Kidney tubule cell (primary cell): Measurements from ENCODE around the gene NCAPD2.
A peak's percentile ranks its signal among the peaks of the same experiment; 100 is the strongest.
"Not testable (repeated sequence)": the region's sequence is repeated elsewhere in the genome, so short reads cannot be mapped to it uniquely, and the experiment has no call there.

Experiments
- DNase-seq: peaks from one replicate; pipeline ENCODE4 v3.0.0-alpha.2; 2018; ENCODE audit warnings: low spot score

NCAPD2 gene

DNA sequence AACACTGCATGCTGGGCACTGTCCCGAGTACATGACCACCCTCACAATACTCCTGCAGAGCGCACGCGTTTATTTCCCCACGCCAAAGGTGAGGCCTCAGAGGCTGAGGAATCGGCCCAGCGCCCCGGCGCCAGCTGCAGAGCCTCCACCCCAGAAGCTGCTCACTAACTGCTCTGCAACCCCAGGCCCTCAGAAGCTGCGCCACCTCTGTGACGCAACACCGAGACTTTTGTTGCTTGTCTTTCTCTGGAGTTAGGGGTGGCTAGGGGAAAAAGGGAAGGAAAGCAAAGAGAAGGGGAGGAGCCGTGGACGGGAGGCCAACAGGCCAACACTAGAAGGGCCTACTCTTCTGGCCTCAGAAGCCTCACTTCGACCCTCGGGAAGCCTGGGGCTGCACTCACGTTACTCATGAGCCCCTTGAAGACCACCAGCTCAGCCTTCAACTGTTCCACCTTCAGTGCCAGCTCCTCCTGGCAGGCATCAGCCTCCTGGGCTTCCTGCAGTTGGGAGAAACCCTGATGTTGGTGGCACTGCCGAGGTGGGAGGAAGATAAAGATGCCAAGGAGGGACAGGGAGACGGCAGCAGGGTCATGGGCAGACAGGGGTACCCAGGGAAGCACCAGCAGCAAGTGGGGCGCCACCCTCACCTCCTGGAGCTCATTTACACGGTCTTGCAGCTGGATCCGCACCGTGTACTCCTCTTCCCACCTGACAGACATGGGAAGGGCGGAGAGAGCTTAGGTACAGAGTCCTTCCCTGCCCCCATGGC, 56.6 kb downstream of the NCAPD2 start:
- no peak for DNase-seq

DNA sequence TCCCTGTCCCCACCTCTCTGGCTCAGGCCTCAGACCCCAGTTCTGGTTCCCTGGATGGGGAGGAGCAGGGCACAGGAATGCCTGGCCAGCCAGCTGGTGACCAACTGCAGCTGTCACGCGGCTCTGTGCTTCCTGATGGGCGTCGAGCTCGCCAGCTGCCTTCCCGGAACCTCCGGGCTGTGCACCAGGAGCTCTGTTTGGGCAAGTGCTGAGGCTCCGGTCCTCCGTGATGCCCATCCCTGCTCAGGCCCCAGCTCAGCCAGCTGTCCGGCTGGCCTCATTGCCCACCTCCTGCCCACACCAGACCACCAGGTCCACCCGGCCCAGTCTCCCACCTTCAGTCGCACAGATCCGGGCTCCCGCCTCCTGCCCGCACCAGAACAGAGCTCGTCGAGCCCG, 57.2 kb downstream of the NCAPD2 start:
- DNase-seq: no peak

DNA sequence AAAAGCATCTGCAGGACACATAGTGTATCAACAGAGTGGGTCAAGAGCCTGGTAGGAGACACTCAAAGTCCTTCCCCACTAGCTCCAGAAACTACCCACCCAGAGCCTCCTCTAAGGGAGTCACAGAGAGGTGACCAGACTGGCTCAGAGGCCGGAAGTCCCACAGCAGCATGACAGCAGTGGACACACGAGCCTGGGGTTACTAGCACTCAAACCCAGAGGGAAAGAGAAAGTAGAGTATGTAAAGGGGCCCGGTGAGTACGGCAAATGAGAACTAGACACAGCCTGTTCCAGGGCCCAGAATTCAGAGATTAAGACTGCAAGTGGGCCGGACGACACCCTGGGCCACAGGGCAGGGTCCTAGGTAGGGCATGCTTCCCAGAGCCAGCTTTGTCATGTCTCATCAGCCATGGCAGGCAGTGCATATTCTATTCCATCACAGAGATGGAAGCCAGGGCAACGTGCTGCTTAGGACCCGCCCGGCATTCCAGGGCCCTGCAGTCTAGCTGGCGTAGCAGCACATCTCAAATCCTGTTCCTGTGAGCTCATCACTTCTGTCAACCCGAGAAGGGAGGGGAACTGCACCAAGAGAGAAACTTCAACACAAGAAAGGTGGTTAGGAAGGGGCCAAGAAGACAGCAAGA, 57.7 kb downstream of the NCAPD2 start:
- DNase-seq: peak; percentile 53

DNA sequence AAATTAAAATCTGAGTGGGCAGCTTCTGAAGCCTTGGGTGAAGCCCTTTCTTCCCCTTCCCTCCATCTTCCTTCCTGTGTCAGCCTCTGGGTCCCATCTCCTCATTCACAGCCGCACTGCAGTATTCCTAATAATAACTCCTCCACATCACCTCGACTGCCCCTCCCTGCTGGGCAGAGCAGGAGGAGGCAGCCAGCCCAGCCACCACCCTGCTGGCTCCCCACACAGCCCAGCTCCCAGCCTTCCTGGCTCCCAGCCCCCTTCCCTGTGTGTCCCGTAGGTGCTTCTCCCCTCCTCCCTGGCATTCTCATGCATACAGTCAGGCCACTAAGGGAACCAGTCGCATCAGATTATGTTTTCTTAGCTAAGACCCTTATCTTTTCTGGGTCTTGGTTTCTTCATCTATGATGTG, 58.2 kb downstream of the NCAPD2 start:
- no peak for DNase-seq

DNA sequence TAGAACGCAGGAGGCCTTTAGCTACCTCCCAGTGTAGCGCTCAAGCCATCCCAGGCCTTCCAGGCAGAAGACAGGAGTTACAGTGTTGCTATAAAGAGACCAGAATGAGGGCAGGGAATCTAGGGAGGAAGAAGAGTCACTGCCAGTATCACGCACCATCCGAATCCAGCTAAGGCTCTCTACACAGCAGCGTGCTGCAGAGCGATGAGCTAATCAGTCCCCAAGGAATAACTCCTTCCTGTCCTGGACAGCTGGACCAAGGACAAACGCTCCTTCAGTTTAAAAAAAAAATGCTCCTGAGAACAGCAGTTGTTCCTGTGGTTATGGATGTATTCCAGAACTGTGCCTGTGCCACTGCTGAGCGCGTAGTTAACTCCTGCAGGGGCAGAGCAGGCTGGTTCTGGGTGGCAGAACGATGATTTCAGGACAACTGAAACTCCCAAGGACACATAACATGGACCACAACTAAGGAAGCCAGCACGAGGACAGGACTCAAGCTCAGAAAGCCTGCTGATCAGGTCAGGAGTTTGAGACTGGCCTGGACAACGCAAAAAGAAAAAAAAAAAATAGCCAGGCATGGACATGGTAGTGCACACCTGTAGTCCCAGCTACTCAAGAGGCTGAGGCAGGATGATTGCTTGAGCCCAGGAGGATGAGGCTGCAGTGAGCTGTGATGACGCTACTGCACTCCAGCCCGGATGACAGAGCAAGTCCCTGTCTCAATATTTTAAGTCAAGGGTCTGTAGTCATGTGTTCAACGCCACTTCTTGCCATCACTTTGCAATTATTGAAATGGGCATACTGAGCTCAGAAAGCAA, 59.4 kb downstream of the NCAPD2 start:
- DNase-seq: peak; percentile 53

DNA sequence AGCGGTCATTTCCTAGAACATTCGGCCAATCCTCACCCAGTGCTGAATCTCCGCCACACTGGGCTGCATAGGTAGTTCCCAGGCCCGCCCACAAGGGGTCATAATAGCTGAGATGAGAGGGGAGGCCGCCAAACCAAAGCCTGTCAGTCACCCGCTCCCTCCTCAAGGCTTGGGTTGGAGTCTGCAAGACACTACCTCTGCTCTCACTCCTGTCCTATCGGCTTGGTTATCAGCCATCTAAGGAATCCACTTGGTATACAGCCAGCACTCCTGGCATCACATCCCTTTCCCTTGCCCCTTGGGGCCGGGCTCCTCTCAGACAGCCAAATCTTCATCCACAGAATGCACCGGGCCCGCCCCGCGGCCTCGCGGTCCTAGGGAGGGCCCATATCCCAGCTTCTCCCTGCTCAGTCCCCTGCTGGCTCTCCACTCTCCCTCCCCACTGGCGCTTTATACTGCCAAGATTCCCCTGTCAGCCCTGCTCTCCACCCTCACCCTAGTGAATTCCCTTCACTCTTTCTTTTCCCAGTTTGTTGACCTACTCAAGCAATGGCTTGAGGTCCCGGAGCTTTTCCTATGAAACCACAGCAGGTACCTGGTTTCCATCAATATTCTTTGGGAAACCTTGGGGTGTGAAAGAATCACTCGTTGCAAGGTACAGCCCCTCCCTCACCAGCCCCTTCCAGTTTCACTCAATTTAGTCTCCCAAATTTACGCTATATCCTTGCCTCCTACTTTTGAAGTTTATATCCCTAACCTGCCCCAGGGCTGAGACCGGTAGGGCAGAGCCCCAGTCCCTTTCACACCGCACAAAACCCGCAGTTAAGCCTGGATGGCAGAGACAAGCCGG, 60.5 kb downstream of the NCAPD2 start:
- peak; percentile 80 for DNase-seq

DNA sequence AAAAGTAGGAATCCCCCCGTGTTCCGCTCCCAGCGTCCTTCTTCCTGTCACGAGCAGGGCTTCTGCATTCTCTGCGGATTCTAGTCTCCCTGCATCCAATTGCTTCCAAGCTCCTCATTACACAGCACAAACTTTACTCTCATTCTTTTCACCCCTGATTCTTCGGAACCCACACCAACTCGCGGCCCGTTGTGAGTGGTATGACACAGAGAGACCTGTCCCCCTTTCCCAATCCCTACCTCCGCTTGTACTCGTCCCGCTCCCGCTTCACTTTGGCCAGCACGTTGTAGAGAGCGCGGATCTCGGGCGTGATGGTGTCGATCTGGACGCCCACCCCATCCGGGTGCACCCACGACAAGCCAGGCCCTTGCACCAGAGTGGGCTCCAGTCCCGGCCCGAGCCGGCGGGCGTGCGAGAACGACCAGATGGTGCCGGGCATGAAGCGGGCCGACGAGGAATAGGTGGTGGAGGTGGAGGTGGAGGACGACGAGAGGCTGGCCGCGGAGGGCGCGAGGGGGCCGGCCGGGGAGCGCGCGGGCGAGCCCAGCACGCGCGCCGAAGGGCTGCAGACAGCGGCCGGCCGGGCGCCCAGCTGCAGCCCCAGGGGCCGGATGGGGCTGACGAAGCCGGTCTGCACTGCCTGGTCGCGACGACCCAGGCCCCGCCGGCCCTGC, 61.3 kb downstream of the NCAPD2 start:
- no peak for DNase-seq

DNA sequence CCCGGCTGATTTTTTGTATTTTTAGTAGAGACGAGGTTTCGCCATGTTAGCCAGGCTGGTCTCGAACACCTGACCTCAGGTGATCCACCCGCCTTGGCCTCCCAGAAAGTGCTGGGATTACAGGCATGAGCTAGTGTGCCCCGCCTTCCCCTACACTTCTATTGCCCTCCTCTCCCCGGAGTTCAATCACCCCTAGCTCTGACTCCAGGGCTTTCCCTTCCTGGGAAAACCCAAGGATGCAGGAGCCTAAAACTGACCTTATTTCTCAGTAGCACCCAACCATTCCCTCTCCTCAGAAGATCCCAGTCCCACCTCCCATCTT, 62.6 kb downstream of the NCAPD2 start:
- DNase-seq: not testable (repeated sequence)

DNA sequence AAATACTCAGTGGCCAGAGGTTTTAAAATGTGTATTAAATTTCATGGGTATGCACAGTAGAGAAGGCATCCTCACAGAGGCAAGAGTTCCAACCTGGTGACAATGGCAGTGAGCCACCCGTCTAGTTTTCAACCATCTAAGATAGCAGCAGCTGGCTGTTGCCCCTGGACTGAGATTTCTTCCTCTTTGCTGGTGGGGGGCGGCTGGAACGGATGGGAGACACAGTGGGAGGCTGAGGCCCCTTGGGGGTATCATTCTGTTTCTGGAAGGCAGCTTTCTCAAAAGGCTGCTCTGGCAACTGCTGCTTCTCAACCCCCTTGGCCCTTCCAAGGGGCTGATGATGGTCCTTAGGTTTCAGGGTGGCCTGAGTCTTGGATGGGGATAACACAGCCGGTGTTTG, 63.0 kb downstream of the NCAPD2 start:
- DNase-seq: no peak

DNA sequence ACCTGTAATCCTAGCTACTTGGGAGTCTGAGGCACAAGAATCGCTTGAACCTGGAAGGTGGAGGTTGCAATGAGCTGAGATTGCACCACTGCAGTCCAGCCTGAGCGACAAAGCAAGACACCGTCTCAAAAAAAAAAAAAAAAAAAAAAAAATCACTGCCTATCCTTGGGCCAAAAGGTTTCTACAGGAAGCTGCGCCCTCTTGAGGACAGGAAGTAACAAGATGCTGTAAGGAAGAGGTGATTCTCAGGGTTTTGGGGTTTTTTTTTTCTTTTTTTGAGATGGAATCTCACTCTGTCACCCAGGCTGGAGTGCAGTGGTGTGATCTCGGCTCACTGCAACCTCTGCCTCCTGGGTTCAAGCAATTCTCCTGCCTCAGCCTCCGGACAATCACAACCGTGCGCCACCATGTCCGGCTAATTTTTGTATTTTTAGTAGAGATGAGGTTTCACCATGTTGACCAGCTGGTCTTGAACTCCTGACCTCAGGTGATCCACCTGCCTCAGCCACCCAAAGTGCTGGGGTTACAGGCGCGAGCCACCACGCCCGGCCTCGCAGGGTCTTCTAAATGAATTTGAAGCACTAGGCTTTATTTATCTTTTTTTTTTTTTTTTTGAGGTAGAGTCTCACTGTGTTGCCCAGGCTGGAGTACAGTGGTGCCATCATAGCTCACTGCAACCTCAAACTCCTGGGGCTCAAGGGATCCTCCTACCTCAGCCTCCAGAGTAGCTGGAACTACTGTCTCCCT, 64.3 kb downstream of the NCAPD2 start:
- DNase-seq: peak; percentile 64

DNA sequence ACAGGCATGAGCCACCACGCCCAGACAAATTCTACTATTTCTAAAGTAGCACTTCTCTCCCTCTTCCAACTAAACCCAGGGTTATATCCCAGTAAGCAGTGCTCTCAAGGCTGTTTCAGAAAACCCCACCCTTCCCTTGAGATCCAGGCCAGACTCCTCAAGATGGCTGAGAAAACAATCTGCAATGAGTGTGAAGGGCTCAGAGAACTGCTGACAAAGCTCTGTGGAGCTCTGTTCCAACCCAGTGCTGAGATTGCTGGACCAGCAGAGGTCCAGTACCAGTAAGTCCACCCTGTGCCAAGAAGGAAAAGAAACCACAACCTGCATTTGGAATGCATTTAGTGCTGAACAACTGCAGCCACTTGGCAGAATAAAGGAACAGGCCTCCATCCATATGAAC, 65.6 kb downstream of the NCAPD2 start:
- no peak for DNase-seq

DNA sequence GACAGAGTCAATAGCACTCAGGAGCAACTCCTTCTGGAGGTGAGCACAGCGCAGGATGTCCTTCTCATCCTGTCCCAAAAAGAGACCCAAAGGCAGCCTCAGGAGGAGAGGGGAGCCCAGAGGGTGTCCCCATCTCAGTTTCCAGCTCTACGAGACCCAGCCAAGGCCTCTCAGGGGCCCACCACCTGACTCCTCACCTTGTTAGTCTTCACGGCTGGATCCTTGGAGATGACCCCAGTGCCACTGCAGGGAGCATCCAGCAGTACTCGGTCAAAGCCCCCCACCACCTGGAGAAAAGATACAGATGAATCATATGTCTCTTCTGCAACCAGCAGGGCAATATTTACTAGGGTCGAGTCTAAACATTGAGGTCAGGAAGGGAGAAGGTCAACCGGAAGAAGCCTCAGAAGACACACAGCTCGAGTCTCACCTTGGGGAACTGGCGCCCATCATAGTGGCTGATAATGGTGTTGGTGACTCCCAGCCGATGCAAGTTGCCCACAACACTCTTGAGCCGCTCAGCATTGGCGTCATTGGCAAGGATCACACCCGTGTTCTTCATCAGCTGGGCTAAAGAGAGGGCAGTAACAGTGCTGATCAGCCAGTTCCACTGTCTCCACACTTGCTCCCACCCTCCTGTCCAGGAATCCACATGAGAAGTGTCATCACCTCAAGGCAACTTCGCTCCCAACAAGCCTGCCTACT, 66.8 kb downstream of the NCAPD2 start:
- DNase-seq: no peak

DNA sequence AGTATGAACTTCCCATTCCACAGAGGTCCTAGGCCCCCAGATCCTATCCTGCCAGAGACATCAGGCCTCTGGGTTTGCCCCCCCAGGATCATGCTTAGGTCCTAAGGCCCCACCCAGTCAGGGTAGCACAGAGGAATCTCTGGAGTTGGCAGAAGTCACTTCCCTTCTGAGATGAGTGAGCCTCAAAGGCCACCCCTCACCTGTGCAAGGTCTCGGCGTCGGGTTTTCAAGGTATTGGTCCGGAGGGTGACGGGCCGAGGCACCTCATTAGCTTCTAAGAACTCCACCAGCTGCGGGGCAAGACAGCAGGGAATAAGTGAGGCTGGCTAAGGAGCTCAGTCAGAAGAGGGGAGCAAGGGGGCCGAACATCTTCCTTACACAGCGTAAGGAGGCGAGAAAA, 69.0 kb downstream of the NCAPD2 start:
- DNase-seq: no peak

DNA sequence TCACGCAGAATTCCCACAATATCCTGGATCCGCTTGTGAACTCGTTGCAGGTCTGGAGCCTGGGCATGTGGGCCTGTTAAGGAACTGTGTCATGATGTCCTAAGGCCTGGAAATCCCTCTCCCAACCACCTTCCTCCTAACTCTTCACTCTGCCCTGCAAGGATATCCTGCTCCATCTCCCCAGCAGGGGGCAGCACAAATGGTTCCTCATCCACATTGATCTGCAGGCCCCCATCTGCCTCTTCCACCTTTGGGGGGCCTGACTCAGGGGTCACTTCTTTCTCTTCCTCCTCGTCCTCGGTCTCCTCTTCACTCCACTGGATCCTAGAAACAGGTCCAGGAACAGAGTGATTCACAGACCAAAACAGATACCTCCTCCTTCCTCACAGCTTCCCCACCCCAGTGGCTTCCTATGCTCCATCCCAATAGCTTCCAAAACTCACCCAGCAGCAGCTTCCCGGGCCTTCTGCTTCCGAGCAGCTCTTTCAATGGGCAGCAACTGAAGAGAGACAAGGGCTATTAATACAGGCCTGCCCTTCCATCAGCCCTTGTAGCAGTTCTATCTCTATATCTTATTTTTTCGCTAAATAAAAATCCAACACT, 69.6 kb downstream of the NCAPD2 start:
- DNase-seq: peak; percentile 55

DNA sequence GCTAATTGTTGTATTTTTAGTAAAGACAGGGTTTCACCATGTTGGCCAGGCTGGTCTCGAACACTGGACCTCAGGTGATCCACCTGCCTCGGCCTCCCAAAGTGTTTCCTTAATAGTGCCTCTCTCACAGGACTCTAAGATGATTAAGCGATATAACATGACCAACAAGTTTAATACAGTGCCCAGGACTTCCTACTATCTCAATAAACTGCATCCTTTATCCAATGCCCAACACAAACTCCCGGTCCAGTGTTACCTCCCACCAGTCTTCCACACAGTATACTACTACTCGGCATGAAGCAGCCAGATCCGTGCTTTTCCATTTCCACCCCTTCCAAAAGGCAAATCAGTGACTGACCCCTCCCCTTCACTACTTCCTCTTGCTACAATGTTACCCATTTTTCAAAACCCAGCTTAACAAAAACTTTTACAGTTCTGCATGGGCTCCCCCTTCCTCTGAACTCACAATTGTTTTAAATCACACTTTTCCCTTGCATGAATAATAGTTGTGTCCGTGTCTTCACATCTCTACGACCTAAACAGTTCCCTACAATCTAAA, 73.3 kb downstream of the NCAPD2 start:
- no peak for DNase-seq

DNA sequence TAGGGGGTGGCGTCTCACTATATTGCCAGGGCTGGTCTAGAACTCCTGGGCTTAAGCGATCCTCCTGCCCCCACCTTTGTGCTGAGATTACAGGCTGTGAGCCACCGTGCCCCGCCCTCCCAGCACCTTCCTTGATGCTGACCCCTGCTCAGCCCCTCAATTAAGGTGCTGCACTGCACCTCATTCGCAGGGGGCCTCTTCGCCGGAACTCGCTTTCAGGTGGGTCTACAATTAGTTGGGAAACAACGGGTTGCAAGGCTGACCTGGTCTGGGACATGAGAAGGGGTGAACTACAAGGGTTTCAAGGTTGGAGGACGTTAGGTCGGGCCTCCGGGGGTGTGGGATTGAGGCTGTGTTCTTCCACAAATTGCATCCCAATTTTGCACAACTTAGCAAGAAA, 75.4 kb downstream of the NCAPD2 start:
- no peak for DNase-seq

DNA sequence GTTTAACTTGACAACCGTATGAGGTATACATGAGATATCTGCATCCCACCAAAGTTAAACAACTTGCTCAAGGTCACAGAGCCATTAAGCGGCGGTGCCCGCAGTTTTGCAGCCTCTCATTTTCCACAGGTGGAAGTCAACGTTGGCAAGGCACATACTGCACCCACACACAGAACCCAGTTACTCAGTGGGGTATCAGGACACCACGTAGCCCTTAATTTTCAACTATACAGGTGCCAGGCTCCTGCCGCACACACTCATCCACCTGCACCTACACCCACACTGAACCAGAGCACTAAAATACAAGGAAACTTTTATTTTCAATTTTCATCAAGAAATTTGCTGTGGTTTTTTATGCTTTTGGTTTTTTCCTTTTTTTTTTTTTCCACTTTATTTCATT, 75.9 kb downstream of the NCAPD2 start:
- DNase-seq: no peak

DNA sequence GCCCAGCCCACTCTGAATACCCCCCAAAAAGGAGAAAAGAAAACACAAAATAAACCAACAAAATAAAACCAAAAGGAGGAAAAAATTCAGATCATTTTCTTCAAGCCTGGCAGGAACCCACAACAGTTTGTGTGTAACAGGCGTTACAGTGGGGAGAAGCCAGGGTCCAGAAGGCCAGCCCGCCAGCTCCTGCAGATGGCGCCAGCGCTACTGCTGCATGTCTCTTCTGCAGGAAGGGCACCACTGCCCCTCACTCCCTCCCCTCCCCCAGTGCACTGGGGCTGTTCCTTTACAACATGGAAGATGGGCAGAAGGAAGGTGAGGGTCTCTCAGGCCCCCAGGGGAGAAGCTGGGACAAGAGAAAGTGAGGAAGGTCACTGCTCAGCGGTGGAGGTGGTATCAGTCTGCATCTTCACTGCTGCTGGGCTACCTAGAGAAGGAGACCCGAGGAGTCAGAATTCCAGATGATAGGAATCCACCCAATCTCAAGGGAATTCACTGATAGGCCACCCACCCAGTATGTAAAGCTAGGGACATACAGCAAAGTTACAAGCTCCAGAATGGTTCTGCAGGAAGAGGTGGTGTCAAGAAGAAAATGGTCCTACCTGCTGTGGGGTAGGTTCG, 76.5 kb downstream of the NCAPD2 start:
- DNase-seq: peak; percentile 44

DNA sequence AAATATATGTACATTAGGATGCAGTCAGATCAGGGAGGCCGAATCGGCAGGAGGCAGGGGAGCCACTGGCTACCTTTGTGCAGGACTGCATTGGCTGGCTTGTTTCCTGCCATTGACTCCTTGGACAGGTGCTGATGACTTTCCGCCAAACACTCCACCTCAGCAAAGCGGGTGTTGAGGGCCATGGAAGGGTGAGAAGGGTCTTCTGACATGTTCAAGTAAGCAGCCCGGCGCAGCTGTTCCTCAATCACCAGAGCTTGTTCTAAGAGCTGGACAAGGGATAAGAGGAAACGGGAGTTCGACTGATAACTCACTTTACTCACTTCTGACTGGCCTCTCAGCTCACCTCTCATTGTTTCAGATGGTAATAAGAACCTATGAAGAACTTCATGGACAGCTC, 79.1 kb downstream of the NCAPD2 start:
- no peak for DNase-seq
